WTC11 (cell line): ENCODE measurements around the gene PCDH9. TPM values are rescaled to one million over a fixed set of nuclear protein-coding genes. Genes with fewer than 3 reads are reported as not detected.
A peak's percentile ranks its signal among the peaks of the same experiment; 100 is the strongest.

Experiments used
- ATAC-seq: fragments of 200-7000 bp; cut with Tn5 transposase; 2 replicates; pipeline ENCODE4 v1.10.0; 2021; ENCODE audit warnings: mild to moderate bottlenecking, moderate library complexity
- CTCF ChIA-PET: fragments of 300-600 bp; sonication (Branson Sonifier 250); formaldehyde crosslinking; loops from one replicate; lab custom pipeline; 2021; ENCODE audit warnings: antibody characterized with exemption; lab: Charles Lee
- POLR2A ChIA-PET: fragments of 350-600 bp; sonication (Branson Sonifier 250); formaldehyde crosslinking; loops from one replicate; lab custom pipeline; 2021; ENCODE audit warnings: antibody characterized with exemption; lab: Charles Lee
- DNase-seq: peaks from one replicate; pipeline ENCODE4 v3.0.0; 2021; ENCODE audit warnings: low spot score
- H3K27ac Mint-ChIP-seq: 2 replicates; pipeline ENCODE4 v1.8.0; 2021; ENCODE audit warnings: mixed read lengths
- H3K27me3 Mint-ChIP-seq: 2 replicates; pipeline ENCODE4 v1.8.0; 2021; ENCODE audit warnings: low read depth, mild to moderate bottlenecking, moderate library complexity, mixed read lengths
- H3K36me3 Mint-ChIP-seq: 2 replicates; pipeline ENCODE4 v1.8.0; 2021; ENCODE audit warnings: mixed read lengths
- H3K4me1 Mint-ChIP-seq: 2 replicates; pipeline ENCODE4 v1.8.0; 2022; ENCODE audit warnings: mixed read lengths
- H3K4me3 Mint-ChIP-seq: 2 replicates; pipeline ENCODE4 v1.8.0; 2021; ENCODE audit warnings: mild to moderate bottlenecking, moderate library complexity, mixed read lengths
- H3K9me3 Mint-ChIP-seq: 2 replicates; pipeline ENCODE4 v1.8.0; 2021; ENCODE audit warnings: mixed read lengths
- CREM ChIP-seq: sonication (generic); formaldehyde crosslinking; IDR thresholded peaks from 2 replicates; pipeline ENCODE4 v1.8.1; 2022; ENCODE audit warnings: mild to moderate bottlenecking, missing genetic modification reagents, moderate library complexity
- ESRRA ChIP-seq: sonication (generic); formaldehyde crosslinking; IDR thresholded peaks from 2 replicates; pipeline ENCODE4 v1.8.1; 2022; ENCODE audit warnings: mild to moderate bottlenecking, missing genetic modification reagents, borderline replicate concordance
- FOXK1 ChIP-seq: sonication (generic); formaldehyde crosslinking; IDR thresholded peaks from 2 replicates; pipeline ENCODE4 v1.8.0; 2022; ENCODE audit warnings: mild to moderate bottlenecking, moderate library complexity, missing genetic modification reagents
- GRHL2 ChIP-seq: fragments of 250-450 bp; sonication (Bioruptor Pico); IDR thresholded peaks from 2 replicates; pipeline ENCODE4 v1.8.0; 2022; ENCODE audit warnings: mild to moderate bottlenecking, moderate library complexity; ENCODE audit not compliant: insufficient replicate concordance, severe bottlenecking
- JUN ChIP-seq: sonication (generic); formaldehyde crosslinking; IDR thresholded peaks from 2 replicates; pipeline ENCODE4 v1.8.0; 2023; ENCODE audit warnings: mild to moderate bottlenecking, missing genetic modification reagents
- KAT7 ChIP-seq: sonication (generic); formaldehyde crosslinking; IDR thresholded peaks from 2 replicates; pipeline ENCODE4 v1.8.1; 2023; ENCODE audit warnings: missing genetic modification reagents, mild to moderate bottlenecking, borderline replicate concordance
- MYBL2 ChIP-seq: sonication (generic); formaldehyde crosslinking; IDR thresholded peaks from 2 replicates; pipeline ENCODE4 v1.8.1; 2023; ENCODE audit warnings: mild to moderate bottlenecking, moderate library complexity, missing genetic modification reagents
- NFATC4 ChIP-seq: fragments of 250-450 bp; sonication (Bioruptor Pico); IDR thresholded peaks from 2 replicates; pipeline ENCODE4 v1.9.0; 2021; ENCODE audit warnings: mild to moderate bottlenecking
- NFE2L1 ChIP-seq: sonication (generic); formaldehyde crosslinking; IDR thresholded peaks from 2 replicates; pipeline ENCODE4 v1.8.1; 2023; ENCODE audit warnings: missing genetic modification reagents
- NFYB ChIP-seq: sonication (generic); formaldehyde crosslinking; conservative IDR thresholded peaks from 2 replicates; pipeline ENCODE4 v1.8.0; 2022; ENCODE audit warnings: low read depth, missing genetic modification reagents
- NR1H2 ChIP-seq: sonication (generic); formaldehyde crosslinking; IDR thresholded peaks from 2 replicates; pipeline ENCODE4 v1.9.0; 2021; ENCODE audit warnings: mild to moderate bottlenecking, moderate library complexity, missing genetic modification reagents
- NR2C2 ChIP-seq: sonication (generic); formaldehyde crosslinking; IDR thresholded peaks from 2 replicates; pipeline ENCODE4 v1.8.0; 2022; ENCODE audit warnings: mild to moderate bottlenecking, missing genetic modification reagents
- RORB ChIP-seq: fragments of 250-450 bp; sonication (Bioruptor Pico); IDR thresholded peaks from 2 replicates; pipeline ENCODE4 v1.9.0; 2021; ENCODE audit warnings: mild to moderate bottlenecking
- ZBTB21 ChIP-seq: sonication (generic); formaldehyde crosslinking; IDR thresholded peaks from 2 replicates; pipeline ENCODE4 v1.8.1; 2023; ENCODE audit warnings: mild to moderate bottlenecking, missing genetic modification reagents, borderline replicate concordance
- ZNF416 ChIP-seq: fragments of 250-450 bp; sonication (Bioruptor Pico); IDR thresholded peaks from 2 replicates; pipeline ENCODE4 v1.9.0; 2021; ENCODE audit warnings: mild to moderate bottlenecking, inconsistent platforms
- total RNA-seq: library from RNA; stranded (reverse); gene quantifications from 3 replicates; pipeline ENCODE4 v1.2.3, GENCODE V29; 2021
- TF ChIP-seq, protein P1 (sequence below): sonication (generic); formaldehyde crosslinking; IDR thresholded peaks from 2 replicates; pipeline ENCODE4 v1.8.0; 2022; ENCODE audit warnings: mild to moderate bottlenecking, missing genetic modification reagents
- TF ChIP-seq, protein P2 (sequence below): sonication (generic); formaldehyde crosslinking; IDR thresholded peaks from 2 replicates; pipeline ENCODE4 v1.8.1; 2023; ENCODE audit warnings: mild to moderate bottlenecking, moderate library complexity, missing genetic modification reagents
- TF ChIP-seq, protein P3 (sequence below): sonication (generic); formaldehyde crosslinking; IDR thresholded peaks from 2 replicates; pipeline ENCODE4 v1.8.0; 2022; ENCODE audit warnings: missing genetic modification reagents
- TF ChIP-seq, protein P4 (sequence below): sonication (generic); formaldehyde crosslinking; IDR thresholded peaks from 2 replicates; pipeline ENCODE4 v1.8.1; 2022; ENCODE audit warnings: mild to moderate bottlenecking, moderate library complexity, missing genetic modification reagents
- TF ChIP-seq, protein P5 (sequence below): fragments of 250-450 bp; sonication (Bioruptor Pico); IDR thresholded peaks from 2 replicates; pipeline ENCODE4 v2.1.2; 2022; ENCODE audit warnings: mild to moderate bottlenecking, moderate library complexity
- TF ChIP-seq, protein P6 (sequence below): sonication (generic); formaldehyde crosslinking; IDR thresholded peaks from 2 replicates; pipeline ENCODE4 v1.8.1; 2023; ENCODE audit warnings: mild to moderate bottlenecking, missing genetic modification reagents
- TF ChIP-seq, protein P7 (sequence below): sonication (generic); formaldehyde crosslinking; IDR thresholded peaks from 2 replicates; pipeline ENCODE4 v1.8.0; 2022; ENCODE audit warnings: mild to moderate bottlenecking, missing genetic modification reagents

PCDH9 gene
- total RNA-seq, 1 experiment from 2014 or later, result 0.48 TPM

DNA sequence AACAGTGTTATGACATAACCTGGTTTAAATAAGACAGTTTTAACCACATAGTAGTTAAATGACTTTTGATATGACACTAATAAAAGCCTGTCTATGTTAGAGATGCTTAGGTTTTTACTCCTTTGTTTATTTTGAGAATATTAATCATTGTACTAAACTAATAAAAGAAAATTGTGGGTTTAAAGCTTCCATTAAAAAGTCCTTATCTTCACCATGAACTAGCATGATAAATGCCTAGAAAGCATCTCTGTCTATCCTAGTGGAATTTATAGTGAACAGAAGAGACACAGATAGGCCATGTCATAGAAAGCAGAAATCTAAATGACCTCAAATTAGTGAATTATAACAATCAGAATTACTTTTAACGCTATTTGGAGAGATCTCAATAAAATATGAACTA, 255.2 kb downstream of the PCDH9 start:
- ChIA-PET POLR2A (no interaction called here), CTCF (interaction anchor here (1.6 kb wide), 1 partner anchor 19 kb away, joined by 13 read pairs; no protein-coding TSS in a partner anchor)
- peaks cover 23% of the 10 kb centered on the region for H3K4me1 Mint-ChIP-seq

DNA sequence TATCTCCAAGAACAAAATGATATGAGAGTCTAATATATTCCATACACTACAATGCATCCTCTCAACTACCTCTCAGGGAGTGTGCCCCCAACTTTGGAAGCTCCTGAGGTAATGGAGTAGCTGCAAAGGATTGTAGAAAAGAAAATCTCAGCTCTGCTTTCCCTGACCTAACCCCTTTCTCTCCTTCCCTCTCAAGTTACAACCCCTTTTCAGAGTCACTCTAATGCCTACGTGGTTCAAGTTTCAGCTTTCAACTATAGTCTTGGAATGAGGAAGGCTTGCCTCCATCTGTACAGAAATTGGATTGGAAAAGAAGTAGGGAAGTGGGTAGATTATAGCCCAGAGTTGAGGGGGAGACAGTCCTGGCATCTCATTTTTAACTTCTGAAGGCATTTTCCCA, 256.0 kb downstream of the PCDH9 start:
- Mint-ChIP-seq H3K27me3 (no peaks in the 10 kb centered on the region), H3K4me1 (peaks cover 23% of the 10 kb centered on the region), H3K27ac (no peak overlapping the region), H3K9me3 (no peaks in the 10 kb centered on the region), H3K4me3 (no peak overlapping the region), H3K36me3 (no peaks in the 10 kb centered on the region)
- ATAC-seq, result peak; percentile 76
- ChIA-PET CTCF (interaction anchor here (1.6 kb wide), 1 partner anchor 20 kb away, joined by 13 read pairs; no protein-coding TSS in a partner anchor), POLR2A (no interaction called here)
- DNase-seq, result no peak
- TF ChIP-seq NFE2L1 (CRISPR knock-in tag) (no peak), JUN (CRISPR knock-in tag) (no peak), NR1H2 (no peak), KAT7 (CRISPR knock-in tag) (no peak), NFATC4 (CRISPR knock-in tag) (no peak), ESRRA (CRISPR knock-in tag) (no peak), GRHL2 (CRISPR knock-in tag) (no peak), ZBTB21 (CRISPR knock-in tag) (no peak), RORB (CRISPR knock-in tag) (no peak)
- TF ChIP-seq, protein P1, sequence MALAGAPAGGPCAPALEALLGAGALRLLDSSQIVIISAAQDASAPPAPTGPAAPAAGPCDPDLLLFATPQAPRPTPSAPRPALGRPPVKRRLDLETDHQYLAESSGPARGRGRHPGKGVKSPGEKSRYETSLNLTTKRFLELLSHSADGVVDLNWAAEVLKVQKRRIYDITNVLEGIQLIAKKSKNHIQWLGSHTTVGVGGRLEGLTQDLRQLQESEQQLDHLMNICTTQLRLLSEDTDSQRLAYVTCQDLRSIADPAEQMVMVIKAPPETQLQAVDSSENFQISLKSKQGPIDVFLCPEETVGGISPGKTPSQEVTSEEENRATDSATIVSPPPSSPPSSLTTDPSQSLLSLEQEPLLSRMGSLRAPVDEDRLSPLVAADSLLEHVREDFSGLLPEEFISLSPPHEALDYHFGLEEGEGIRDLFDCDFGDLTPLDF, result no peak
- TF ChIP-seq, protein P2, sequence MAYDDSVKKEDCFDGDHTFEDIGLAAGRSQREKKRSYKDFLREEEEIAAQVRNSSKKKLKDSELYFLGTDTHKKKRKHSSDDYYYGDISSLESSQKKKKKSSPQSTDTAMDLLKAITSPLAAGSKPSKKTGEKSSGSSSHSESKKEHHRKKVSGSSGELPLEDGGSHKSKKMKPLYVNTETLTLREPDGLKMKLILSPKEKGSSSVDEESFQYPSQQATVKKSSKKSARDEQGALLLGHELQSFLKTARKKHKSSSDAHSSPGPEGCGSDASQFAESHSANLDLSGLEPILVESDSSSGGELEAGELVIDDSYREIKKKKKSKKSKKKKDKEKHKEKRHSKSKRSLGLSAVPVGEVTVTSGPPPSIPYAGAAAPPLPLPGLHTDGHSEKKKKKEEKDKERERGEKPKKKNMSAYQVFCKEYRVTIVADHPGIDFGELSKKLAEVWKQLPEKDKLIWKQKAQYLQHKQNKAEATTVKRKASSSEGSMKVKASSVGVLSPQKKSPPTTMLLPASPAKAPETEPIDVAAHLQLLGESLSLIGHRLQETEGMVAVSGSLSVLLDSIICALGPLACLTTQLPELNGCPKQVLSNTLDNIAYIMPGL, result no peak
- TF ChIP-seq, protein P3, sequence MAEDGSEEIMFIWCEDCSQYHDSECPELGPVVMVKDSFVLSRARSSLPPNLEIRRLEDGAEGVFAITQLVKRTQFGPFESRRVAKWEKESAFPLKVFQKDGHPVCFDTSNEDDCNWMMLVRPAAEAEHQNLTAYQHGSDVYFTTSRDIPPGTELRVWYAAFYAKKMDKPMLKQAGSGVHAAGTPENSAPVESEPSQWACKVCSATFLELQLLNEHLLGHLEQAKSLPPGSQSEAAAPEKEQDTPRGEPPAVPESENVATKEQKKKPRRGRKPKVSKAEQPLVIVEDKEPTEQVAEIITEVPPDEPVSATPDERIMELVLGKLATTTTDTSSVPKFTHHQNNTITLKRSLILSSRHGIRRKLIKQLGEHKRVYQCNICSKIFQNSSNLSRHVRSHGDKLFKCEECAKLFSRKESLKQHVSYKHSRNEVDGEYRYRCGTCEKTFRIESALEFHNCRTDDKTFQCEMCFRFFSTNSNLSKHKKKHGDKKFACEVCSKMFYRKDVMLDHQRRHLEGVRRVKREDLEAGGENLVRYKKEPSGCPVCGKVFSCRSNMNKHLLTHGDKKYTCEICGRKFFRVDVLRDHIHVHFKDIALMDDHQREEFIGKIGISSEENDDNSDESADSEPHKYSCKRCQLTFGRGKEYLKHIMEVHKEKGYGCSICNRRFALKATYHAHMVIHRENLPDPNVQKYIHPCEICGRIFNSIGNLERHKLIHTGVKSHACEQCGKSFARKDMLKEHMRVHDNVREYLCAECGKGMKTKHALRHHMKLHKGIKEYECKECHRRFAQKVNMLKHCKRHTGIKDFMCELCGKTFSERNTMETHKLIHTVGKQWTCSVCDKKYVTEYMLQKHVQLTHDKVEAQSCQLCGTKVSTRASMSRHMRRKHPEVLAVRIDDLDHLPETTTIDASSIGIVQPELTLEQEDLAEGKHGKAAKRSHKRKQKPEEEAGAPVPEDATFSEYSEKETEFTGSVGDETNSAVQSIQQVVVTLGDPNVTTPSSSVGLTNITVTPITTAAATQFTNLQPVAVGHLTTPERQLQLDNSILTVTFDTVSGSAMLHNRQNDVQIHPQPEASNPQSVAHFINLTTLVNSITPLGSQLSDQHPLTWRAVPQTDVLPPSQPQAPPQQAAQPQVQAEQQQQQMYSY (CRISPR knock-in tag), result no peak

More for the DNA sequence above, 255.2 kb downstream of the PCDH9 start:
- Mint-ChIP-seq H3K36me3 (no peaks in the 10 kb centered on the region), H3K27ac (no peak overlapping the region), H3K9me3 (no peaks in the 10 kb centered on the region), H3K4me3 (no peak overlapping the region), H3K27me3 (no peaks in the 10 kb centered on the region)
- TF ChIP-seq, protein P4, sequence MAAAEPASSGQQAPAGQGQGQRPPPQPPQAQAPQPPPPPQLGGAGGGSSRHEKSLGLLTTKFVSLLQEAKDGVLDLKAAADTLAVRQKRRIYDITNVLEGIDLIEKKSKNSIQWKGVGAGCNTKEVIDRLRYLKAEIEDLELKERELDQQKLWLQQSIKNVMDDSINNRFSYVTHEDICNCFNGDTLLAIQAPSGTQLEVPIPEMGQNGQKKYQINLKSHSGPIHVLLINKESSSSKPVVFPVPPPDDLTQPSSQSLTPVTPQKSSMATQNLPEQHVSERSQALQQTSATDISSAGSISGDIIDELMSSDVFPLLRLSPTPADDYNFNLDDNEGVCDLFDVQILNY, result no peak
- TF ChIP-seq, protein P5, sequence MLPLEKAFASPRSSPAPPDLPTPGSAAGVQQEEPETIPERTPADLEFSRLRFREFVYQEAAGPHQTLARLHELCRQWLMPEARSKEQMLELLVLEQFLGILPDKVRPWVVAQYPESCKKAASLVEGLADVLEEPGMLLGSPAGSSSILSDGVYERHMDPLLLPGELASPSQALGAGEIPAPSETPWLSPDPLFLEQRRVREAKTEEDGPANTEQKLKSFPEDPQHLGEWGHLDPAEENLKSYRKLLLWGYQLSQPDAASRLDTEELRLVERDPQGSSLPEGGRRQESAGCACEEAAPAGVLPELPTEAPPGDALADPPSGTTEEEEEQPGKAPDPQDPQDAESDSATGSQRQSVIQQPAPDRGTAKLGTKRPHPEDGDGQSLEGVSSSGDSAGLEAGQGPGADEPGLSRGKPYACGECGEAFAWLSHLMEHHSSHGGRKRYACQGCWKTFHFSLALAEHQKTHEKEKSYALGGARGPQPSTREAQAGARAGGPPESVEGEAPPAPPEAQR, result no peak
- TF ChIP-seq CREM, result no peak
- TF ChIP-seq MYBL2 (CRISPR knock-in tag), result no peak
- no peak for TF ChIP-seq FOXK1
- TF ChIP-seq, protein P6, sequence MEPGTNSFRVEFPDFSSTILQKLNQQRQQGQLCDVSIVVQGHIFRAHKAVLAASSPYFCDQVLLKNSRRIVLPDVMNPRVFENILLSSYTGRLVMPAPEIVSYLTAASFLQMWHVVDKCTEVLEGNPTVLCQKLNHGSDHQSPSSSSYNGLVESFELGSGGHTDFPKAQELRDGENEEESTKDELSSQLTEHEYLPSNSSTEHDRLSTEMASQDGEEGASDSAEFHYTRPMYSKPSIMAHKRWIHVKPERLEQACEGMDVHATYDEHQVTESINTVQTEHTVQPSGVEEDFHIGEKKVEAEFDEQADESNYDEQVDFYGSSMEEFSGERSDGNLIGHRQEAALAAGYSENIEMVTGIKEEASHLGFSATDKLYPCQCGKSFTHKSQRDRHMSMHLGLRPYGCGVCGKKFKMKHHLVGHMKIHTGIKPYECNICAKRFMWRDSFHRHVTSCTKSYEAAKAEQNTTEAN (CRISPR knock-in tag), result no peak
- TF ChIP-seq, protein P7, sequence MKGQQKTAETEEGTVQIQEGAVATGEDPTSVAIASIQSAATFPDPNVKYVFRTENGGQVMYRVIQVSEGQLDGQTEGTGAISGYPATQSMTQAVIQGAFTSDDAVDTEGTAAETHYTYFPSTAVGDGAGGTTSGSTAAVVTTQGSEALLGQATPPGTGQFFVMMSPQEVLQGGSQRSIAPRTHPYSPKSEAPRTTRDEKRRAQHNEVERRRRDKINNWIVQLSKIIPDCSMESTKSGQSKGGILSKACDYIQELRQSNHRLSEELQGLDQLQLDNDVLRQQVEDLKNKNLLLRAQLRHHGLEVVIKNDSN (CRISPR knock-in tag), result no peak
- no peak for TF ChIP-seq ZNF416 (CRISPR knock-in tag)
- TF ChIP-seq NR2C2, result no peak
- no peak for TF ChIP-seq NFYB (CRISPR knock-in tag)
- TF ChIP-seq JUN (CRISPR knock-in tag), result no peak
- ATAC-seq (no peak), DNase-seq (no peak)
